ENCODE measurements around the gene ERICH4.
"Not testable (repeated sequence)": the region's sequence is repeated elsewhere in the genome, so short reads cannot be mapped to it uniquely, and the experiment has no call there.

The ERICH4 gene

DNA sequence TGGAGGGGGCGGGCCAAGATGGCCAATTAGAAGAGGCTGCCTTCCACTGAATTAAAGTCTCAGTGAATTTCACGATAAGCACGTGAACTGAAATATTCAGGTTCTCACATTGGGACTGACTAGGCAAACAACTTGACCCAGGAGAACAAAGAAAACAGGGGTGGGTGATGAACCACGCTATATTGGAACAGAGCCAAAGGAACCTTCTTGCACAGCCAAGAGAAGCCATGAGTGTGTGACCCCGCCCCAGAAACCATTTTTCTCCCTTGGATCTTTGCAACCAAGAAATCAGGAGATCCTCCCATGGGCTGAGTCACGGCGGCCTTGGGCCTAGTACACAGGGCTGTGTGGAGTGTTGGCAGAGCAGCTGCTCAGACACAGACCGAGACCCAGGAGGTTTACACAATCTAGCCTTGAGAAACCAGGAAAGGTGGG, 36.8 kb downstream of the ERICH4 start:
- no peak for DNase-seq

DNA sequence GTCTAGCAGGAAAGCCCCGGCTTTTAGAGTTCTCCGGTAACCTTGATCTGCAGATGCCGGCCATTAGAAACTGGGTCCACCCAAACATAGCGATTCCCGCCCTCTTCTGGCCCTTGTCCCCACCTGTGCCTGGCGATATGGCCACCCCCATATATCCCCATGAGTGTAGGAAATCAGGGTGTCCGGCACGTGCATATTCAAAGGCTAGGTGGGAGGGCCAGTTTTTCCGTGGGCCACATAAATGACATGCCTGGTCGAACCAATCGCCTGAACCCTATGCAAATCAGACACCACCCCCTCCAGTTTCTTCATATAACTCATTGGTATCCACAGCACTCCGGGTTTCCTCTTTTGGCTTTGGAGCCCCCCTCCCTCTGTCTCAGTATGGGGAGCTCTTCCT, 37.4 kb downstream of the ERICH4 start:
- DNase-seq, result no peak

DNA sequence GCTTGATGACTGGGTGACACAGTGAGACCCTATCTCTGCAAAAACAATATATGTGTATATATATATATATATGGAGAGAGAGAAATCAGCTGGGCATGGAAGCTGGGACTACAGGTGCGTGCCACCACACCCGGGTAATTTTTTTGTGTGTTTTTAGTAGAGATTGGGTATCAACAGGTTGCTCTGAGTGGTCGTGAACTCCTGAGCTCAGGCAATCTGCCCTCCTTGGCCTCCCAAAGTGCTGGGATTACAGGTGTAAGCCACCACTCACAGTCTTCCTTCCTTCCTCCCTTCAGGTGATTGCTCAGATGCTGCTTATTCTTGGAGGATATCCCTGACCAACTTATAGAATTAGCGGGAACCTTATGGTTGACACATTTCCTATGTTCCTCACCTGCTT, 41.9 kb downstream of the ERICH4 start:
- no peak for DNase-seq

DNA sequence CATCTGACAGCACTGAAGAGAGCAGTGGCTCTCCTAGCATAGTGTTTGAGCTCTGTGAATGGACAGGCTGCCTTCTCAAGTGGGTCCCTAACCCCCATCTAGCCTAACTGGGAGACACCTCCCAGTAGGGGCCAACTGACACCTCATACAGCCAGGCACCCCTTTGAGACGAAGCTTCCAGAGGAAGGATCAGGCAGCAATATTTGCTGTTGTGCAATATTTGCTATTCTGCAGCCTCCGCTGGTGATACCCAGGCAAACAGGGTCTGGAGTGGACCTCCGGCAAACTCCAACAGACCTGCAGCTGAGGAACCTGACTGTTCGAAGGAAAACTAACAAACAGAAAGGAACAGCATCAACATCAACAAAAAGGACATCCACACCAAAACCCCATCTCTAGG, 44.0 kb downstream of the ERICH4 start:
- not testable (repeated sequence) for DNase-seq

DNA sequence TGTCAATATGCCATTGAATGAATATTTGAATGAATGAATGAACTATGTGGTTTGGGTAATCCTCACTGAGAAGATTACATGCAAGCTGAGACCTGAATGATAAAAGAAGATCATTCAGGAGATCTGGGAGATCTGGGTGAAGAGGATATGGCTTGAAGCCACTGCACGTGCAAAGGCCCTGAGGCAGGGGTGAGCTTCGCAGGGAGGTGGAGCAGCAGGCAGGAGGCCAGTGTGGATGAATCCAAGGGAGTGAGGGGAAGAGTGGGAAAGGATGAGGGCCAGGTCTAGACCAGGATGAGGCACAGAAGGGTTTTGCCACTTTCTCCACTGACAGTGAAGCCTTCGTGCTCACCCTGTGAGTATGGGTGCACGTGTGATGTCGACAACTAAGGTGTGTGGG, 49.9 kb downstream of the ERICH4 start:
- DNase-seq, result no peak
